Parathyroid adenoma (tissue), 2 donors: ENCODE data around the gene GPC6.

Experiments
- H2AFZ ChIP-seq: fragments of 300-600 bp; sonication (generic); one replicate; pipeline ENCODE4 v1.7.0; 2017; ENCODE audit warnings: antibody characterized with exemption, mild to moderate bottlenecking
- H3K27ac ChIP-seq: fragments of 300-600 bp; sonication (generic); one replicate; pipeline ENCODE4 v1.7.0; 2017
- H3K27me3 ChIP-seq: fragments of 300-600 bp; sonication (generic); one replicate; pipeline ENCODE4 v1.7.0; 2017; ENCODE audit warnings: low read length; ENCODE audit not compliant: control insufficient read depth, insufficient read depth
- H3K36me3 ChIP-seq: fragments of 300-600 bp; sonication (generic); one replicate; pipeline ENCODE4 v1.7.0; 2017; ENCODE audit warnings: low read length; ENCODE audit not compliant: control insufficient read depth, insufficient read depth
- H3K4me1 ChIP-seq: fragments of 300-600 bp; sonication (generic); one replicate; pipeline ENCODE4 v1.7.0; 2017; ENCODE audit warnings: control low read depth
- H3K4me2 ChIP-seq: fragments of 300-600 bp; sonication (generic); one replicate; pipeline ENCODE4 v1.7.0; 2017; ENCODE audit warnings: low read length
- H3K4me3 ChIP-seq: fragments of 300-600 bp; sonication (generic); one replicate; pipeline ENCODE4 v1.7.0; 2017; ENCODE audit warnings: low read depth, low read length
- H3K79me2 ChIP-seq: fragments of 300-600 bp; sonication (generic); one replicate; pipeline ENCODE4 v1.7.0; 2017; ENCODE audit warnings: control low read depth
- H3K9ac ChIP-seq: fragments of 300-600 bp; sonication (generic); one replicate; pipeline ENCODE4 v1.7.0; 2017; ENCODE audit warnings: mild to moderate bottlenecking
- H3K9me3 ChIP-seq: fragments of 300-600 bp; sonication (generic); one replicate; pipeline ENCODE4 v1.7.0; 2017; ENCODE audit warnings: low read length; ENCODE audit not compliant: control insufficient read depth
- CTCF ChIP-seq: fragments of 300-600 bp; sonication (generic); IDR thresholded peaks from one replicate; pipeline ENCODE4 v1.7.0; 2017; ENCODE audit warnings: antibody characterized with exemption, mild to moderate bottlenecking
- donor health status: primary hyperparathyroidism.

GPC6 gene

GRCh38 chr13:93260591-93260990 lies 34.0 kb downstream of the GPC6 start:
- Histone ChIP-seq H3K9me3 (no peaks in the 10 kb centered on the region), H3K27ac (no peak overlapping the region), H2AFZ (no peak overlapping the region), H3K4me1 (no peaks in the 10 kb centered on the region), H3K4me3 (no peak overlapping the region), H3K9ac (no peak overlapping the region), H3K36me3 (no peaks in the 10 kb centered on the region), H3K4me2 (no peak overlapping the region), H3K79me2 (no peaks in the 10 kb centered on the region), H3K27me3 (no peaks in the 10 kb centered on the region)
- TF ChIP-seq CTCF, result no peak

DNA sequence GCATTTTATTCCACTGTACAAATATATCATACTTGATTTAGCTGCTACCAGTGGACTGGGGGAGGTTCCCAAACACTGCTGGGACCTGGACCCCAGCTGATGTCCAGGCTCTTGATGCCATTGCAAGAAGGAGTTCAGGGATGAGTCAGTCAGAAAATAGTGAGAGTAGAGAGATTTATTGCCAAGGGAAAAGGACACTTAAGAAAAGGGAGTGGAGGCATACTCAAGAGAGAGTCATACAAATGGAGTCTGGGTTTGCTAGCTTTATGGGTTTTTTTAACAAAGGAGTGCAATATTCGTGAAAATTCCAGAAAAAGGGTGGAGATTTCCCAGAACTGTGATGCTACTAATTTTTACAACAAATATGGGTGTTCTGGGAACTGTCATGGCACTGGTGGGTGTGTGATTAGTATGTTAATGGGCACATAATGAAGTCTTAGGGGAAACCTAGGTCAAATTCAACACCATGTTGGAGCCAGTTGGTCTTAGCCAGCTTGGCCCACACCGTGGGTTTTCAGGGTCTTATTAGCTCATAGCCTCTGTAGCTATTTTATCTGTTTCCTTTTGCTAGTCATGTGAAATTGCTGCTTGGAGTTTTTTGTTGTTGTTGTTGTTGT lies 36.2 kb downstream of the GPC6 start:
- Histone ChIP-seq H3K79me2 (no peaks in the 10 kb centered on the region), H3K4me2 (no peak overlapping the region), H3K9me3 (no peaks in the 10 kb centered on the region), H3K4me3 (no peak overlapping the region), H3K36me3 (no peaks in the 10 kb centered on the region), H3K9ac (no peak overlapping the region), H3K27ac (no peak overlapping the region), H3K4me1 (no peaks in the 10 kb centered on the region), H3K27me3 (no peaks in the 10 kb centered on the region), H2AFZ (no peak overlapping the region)
- TF ChIP-seq CTCF, result no peak

GRCh38 chr13:93264876-93265275 lies 38.3 kb downstream of the GPC6 start:
- no peaks in the 10 kb centered on the region for H3K79me2 ChIP-seq
- no peaks in the 10 kb centered on the region for H3K36me3 ChIP-seq
- H3K4me2 ChIP-seq, result no peak overlapping the region
- H3K27me3 ChIP-seq, result no peaks in the 10 kb centered on the region
- H3K4me3 ChIP-seq, result no peak overlapping the region
- no peaks in the 10 kb centered on the region for H3K4me1 ChIP-seq
- TF ChIP-seq CTCF, result no peak
- H3K9ac ChIP-seq, result no peak overlapping the region
- H3K27ac ChIP-seq, result no peak overlapping the region
- H2AFZ ChIP-seq, result no peak overlapping the region
- H3K9me3 ChIP-seq, result no peaks in the 10 kb centered on the region

GRCh38 chr13:93265800-93266199 lies 39.2 kb downstream of the GPC6 start:
- H2AFZ ChIP-seq, result no peak overlapping the region
- no peak for TF ChIP-seq CTCF
- H3K36me3 ChIP-seq, result no peaks in the 10 kb centered on the region
- no peaks in the 10 kb centered on the region for H3K9me3 ChIP-seq
- H3K9ac ChIP-seq, result no peak overlapping the region
- no peaks in the 10 kb centered on the region for H3K27me3 ChIP-seq
- no peak overlapping the region for H3K4me2 ChIP-seq
- no peak overlapping the region for H3K27ac ChIP-seq
- no peaks in the 10 kb centered on the region for H3K4me1 ChIP-seq
- no peak overlapping the region for H3K4me3 ChIP-seq
- H3K79me2 ChIP-seq, result no peaks in the 10 kb centered on the region

GRCh38 chr13:93266681-93267080 lies 40.1 kb downstream of the GPC6 start:
- no peak overlapping the region for H3K4me3 ChIP-seq
- H3K27me3 ChIP-seq, result no peaks in the 10 kb centered on the region
- no peak for TF ChIP-seq CTCF
- H3K36me3 ChIP-seq, result no peaks in the 10 kb centered on the region
- H3K27ac ChIP-seq, result no peak overlapping the region
- H3K4me1 ChIP-seq, result no peaks in the 10 kb centered on the region
- no peak overlapping the region for H2AFZ ChIP-seq
- no peaks in the 10 kb centered on the region for H3K9me3 ChIP-seq
- H3K4me2 ChIP-seq, result no peak overlapping the region
- no peak overlapping the region for H3K9ac ChIP-seq
- H3K79me2 ChIP-seq, result no peaks in the 10 kb centered on the region
